ENCODE measurements around the gene PSMD13.

The PSMD13 gene

GRCh38 chr11:292211-293121 is 55.7 kb downstream of the PSMD13 start:
- Histone ChIP-seq H3K27ac (ENCODE audit: low read length) (no peak overlapping the region), H3K4me1 (ENCODE audit: low read length) (peaks cover 12% of the 10 kb centered on the region), H3K27me3 (ENCODE audit: low read depth, low read length) (peaks cover 9% of the 10 kb centered on the region; the same call in 1 of the 2 replicates), H3K4me3 (ENCODE audit: low read length) (no peak overlapping the region), H3K36me3 (replicated peaks; ENCODE audit: low read depth, low read length) (peaks cover 10% of the 10 kb centered on the region), H3K79me2 (ENCODE audit: low read length) (no peaks in the 10 kb centered on the region; the same call in 1 of the 2 replicates), H3K4me2 (ENCODE audit: low read length) (no peak overlapping the region), H3K9me3 (ENCODE audit: insufficient read depth, low read length) (no peaks in the 10 kb centered on the region), H4K20me1 (ENCODE audit: insufficient read depth, low read length) (no peaks in the 10 kb centered on the region), H2AFZ (ENCODE audit: low read depth, low read length) (no peak overlapping the region), H3K9ac (ENCODE audit: low read length) (no peak overlapping the region)
- TF ChIP-seq, protein P1, sequence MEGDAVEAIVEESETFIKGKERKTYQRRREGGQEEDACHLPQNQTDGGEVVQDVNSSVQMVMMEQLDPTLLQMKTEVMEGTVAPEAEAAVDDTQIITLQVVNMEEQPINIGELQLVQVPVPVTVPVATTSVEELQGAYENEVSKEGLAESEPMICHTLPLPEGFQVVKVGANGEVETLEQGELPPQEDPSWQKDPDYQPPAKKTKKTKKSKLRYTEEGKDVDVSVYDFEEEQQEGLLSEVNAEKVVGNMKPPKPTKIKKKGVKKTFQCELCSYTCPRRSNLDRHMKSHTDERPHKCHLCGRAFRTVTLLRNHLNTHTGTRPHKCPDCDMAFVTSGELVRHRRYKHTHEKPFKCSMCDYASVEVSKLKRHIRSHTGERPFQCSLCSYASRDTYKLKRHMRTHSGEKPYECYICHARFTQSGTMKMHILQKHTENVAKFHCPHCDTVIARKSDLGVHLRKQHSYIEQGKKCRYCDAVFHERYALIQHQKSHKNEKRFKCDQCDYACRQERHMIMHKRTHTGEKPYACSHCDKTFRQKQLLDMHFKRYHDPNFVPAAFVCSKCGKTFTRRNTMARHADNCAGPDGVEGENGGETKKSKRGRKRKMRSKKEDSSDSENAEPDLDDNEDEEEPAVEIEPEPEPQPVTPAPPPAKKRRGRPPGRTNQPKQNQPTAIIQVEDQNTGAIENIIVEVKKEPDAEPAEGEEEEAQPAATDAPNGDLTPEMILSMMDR (IDR thresholded peaks at IDR 0.05; ENCODE audit: low read depth, low read length) = no peak
- no peak for TF ChIP-seq EZH2phosphoT487 (IDR thresholded peaks at IDR 0.05; ENCODE audit: low read depth)

- Histone ChIP-seq H3K27me3 (ENCODE audit: low read depth, low read length) (no peaks in the 10 kb centered on the region; the same call in 1 of the 2 replicates), H3K27ac (ENCODE audit: low read length) (no peak overlapping the region), H3K4me2 (ENCODE audit: low read length) (no peak overlapping the region), H2AFZ (ENCODE audit: low read depth, low read length) (no peak overlapping the region), H4K20me1 (ENCODE audit: insufficient read depth, low read length) (no peaks in the 10 kb centered on the region), H3K4me1 (ENCODE audit: low read length) (peaks cover 6% of the 10 kb centered on the region; the same call in 1 of the 2 replicates), H3K9ac (ENCODE audit: low read length) (no peak overlapping the region), H3K36me3 (replicated peaks; ENCODE audit: low read depth, low read length) (peaks cover 10% of the 10 kb centered on the region), H3K79me2 (ENCODE audit: low read length) (no peaks in the 10 kb centered on the region; the same call in 1 of the 2 replicates), H3K9me3 (ENCODE audit: insufficient read depth, low read length) (no peaks in the 10 kb centered on the region), H3K4me3 (ENCODE audit: low read length) (no peak overlapping the region)
- no peak for TF ChIP-seq EZH2phosphoT487 (IDR thresholded peaks at IDR 0.05; ENCODE audit: low read depth)
- TF ChIP-seq, protein P1 (IDR thresholded peaks at IDR 0.05; ENCODE audit: low read depth, low read length) = no peak
Observed at GRCh38 chr11:293271-293851, 56.6 kb downstream of the PSMD13 start.

- Histone ChIP-seq H4K20me1 (ENCODE audit: insufficient read depth, low read length) (no peaks in the 10 kb centered on the region), H2AFZ (ENCODE audit: low read depth, low read length) (no peak overlapping the region), H3K4me2 (ENCODE audit: low read length) (no peak overlapping the region), H3K4me3 (ENCODE audit: low read length) (no peak overlapping the region), H3K27me3 (ENCODE audit: low read depth, low read length) (no peaks in the 10 kb centered on the region), H3K79me2 (ENCODE audit: low read length) (no peaks in the 10 kb centered on the region; the same call in 1 of the 2 replicates), H3K36me3 (replicated peaks; ENCODE audit: low read depth, low read length) (peaks cover 10% of the 10 kb centered on the region), H3K9ac (ENCODE audit: low read length) (no peak overlapping the region), H3K27ac (ENCODE audit: low read length) (no peak overlapping the region), H3K9me3 (ENCODE audit: insufficient read depth, low read length) (no peaks in the 10 kb centered on the region), H3K4me1 (ENCODE audit: low read length) (peaks cover 6% of the 10 kb centered on the region; the same call in 1 of the 2 replicates)
- TF ChIP-seq EZH2phosphoT487 (IDR thresholded peaks at IDR 0.05; ENCODE audit: low read depth) = no peak
- TF ChIP-seq, protein P1 (IDR thresholded peaks at IDR 0.05; ENCODE audit: low read depth, low read length) = no peak
Observed at GRCh38 chr11:293852-294661, 57.3 kb downstream of the PSMD13 start.

All from OCI-LY3 (cell line).